HepG2 (cell line): Measurements from ENCODE around the gene BRS3. TPM values are rescaled to one million over a fixed set of nuclear protein-coding genes. Genes with fewer than 3 reads are reported as not detected.

Experiments used
- ATAC-seq: fragments of 200-7000 bp; cut with Tn5 transposase; 3 replicates; pipeline ENCODE4 v1.9.1; 2020; ENCODE audit warnings: mild to moderate bottlenecking, moderate library complexity
- BruUV-seq: library from RNA; stranded (reverse); fragments of 400-500 nt; replicated peaks from 2 replicates; lab custom pipeline; 2021; lab: Mats Ljungman, UMichigan
- CTCF ChIA-PET: fragments of 300-600 bp; formaldehyde crosslinking; extraction: SDS; loops from one replicate; lab custom pipeline; 2021; ENCODE audit warnings: low total read pairs, inconsistent platforms, low intra/inter-chr PET ratio; lab: Yijun Ruan, JAX
- POLR2A ChIA-PET: fragments of 350-600 bp; sonication (Branson Sonifier 250); formaldehyde crosslinking; loops from one replicate; lab custom pipeline; 2020; ENCODE audit warnings: antibody characterized with exemption, inconsistent platforms; lab: Yijun Ruan, JAX
- DNase-seq: peaks from one replicate; pipeline ENCODE4 v3.0.0-alpha.2; 2015; ENCODE audit warnings: low spot score
- FAIRE-seq: peaks from 3 replicates; lab custom pipeline; 2011; peaks lifted over from hg19 to GRCh38; lab: Jason Lieb, UNC
- H2AFZ ChIP-seq: one replicate; pipeline ENCODE4 v1.6.1; 2011; ENCODE audit warnings: low read length, inconsistent platforms
- H3K27ac ChIP-seq: fragments of 300-600 bp; 3 replicates; pipeline ENCODE4 v1.8.0; 2011; ENCODE audit warnings: mixed run types, mild to moderate bottlenecking, mixed read lengths, low read length, inconsistent platforms; ENCODE audit not compliant: insufficient read depth; ENCODE audit errors: extremely low read length
- H3K27me3 ChIP-seq, 2 experiments: fragments of 200-600 bp in 1 of 2; 2 replicates in 1 of 2; 3 replicates in 1 of 2; pipeline versions ENCODE4 v1.6.0 to v1.8.0; 2011; ENCODE audit warnings: low read length in 2 of 2, mild to moderate bottlenecking in 2 of 2, moderate library complexity in 2 of 2, inconsistent platforms in 1 of 2; ENCODE audit not compliant: insufficient read depth in 2 of 2, control insufficient read depth in 1 of 2
- H3K36me3 ChIP-seq, 2 experiments: fragments of 200-600 bp in 1 of 2; replicated peaks in 1 of 2; 2 replicates in 1 of 2; 3 replicates in 1 of 2; pipeline versions ENCODE4 v1.5.1 to v1.8.0; 2011; ENCODE audit warnings: low read length in 2 of 2, inconsistent platforms in 1 of 2; ENCODE audit not compliant: insufficient read depth in 2 of 2, control insufficient read depth in 1 of 2
- H3K4me1 ChIP-seq: 2 replicates; pipeline ENCODE4 v1.5.1; 2012; ENCODE audit warnings: low read length, inconsistent platforms; ENCODE audit not compliant: insufficient read depth
- H3K4me2 ChIP-seq: 2 replicates; pipeline ENCODE4 v1.6.0; 2011; ENCODE audit warnings: low read depth, low read length, inconsistent platforms
- H3K4me3 ChIP-seq, 3 experiments: fragments of 200-600 bp in 1 of 3; sonication (generic), shearing (Covaris generic) in 1 of 3; replicated peaks in 1 of 3; 2 replicates each; pipeline ENCODE4 v1.5.1; 2011 to 2016; ENCODE audit warnings: low read length in 3 of 3, inconsistent platforms in 2 of 3, low read depth in 2 of 3, mild to moderate bottlenecking in 2 of 3, control low read depth in 1 of 3, mixed read lengths in 1 of 3; ENCODE audit not compliant: insufficient read depth in 1 of 3
- H3K79me2 ChIP-seq: one replicate; pipeline ENCODE4 v1.6.1; 2011; ENCODE audit warnings: low read length, inconsistent platforms; ENCODE audit not compliant: insufficient read depth
- H3K9ac ChIP-seq: 2 replicates; pipeline ENCODE4 v1.6.0; 2011; ENCODE audit warnings: mild to moderate bottlenecking, low read depth, low read length, inconsistent platforms; ENCODE audit not compliant: insufficient read depth
- H3K9me3 ChIP-seq: 2 replicates; pipeline ENCODE4 v1.5.1; 2012; ENCODE audit warnings: mild to moderate bottlenecking, low read length
- H4K20me1 ChIP-seq: 2 replicates; pipeline ENCODE4 v1.6.0; 2011; ENCODE audit warnings: inconsistent platforms, mild to moderate bottlenecking, low read length, moderate library complexity; ENCODE audit not compliant: insufficient read depth
- ATF1 ChIP-seq: IDR thresholded peaks from 2 replicates; pipeline ENCODE4 v1.6.1; 2016; ENCODE audit warnings: mild to moderate bottlenecking, control low read depth
- CEBPB ChIP-seq: IDR thresholded peaks from 2 replicates; pipeline ENCODE4 v1.6.1; 2011; ENCODE audit warnings: low read depth, low read length, improper control_type of control experiment, borderline replicate concordance
- GABPA ChIP-seq, 2 experiments: IDR thresholded peaks; 2 replicates each; pipeline ENCODE4 v1.6.1; 2011 to 2016; ENCODE audit warnings: low read depth in 2 of 2, low read length in 1 of 2, missing biosample characterization in 1 of 2, missing genetic modification characterization in 1 of 2
- HOXA3 ChIP-seq: sonication (generic); formaldehyde crosslinking; IDR thresholded peaks from 2 replicates; pipeline ENCODE4 v1.5.0; 2020; ENCODE audit warnings: missing genetic modification reagents
- KAT8 ChIP-seq: IDR thresholded peaks from 2 replicates; pipeline ENCODE4 v1.6.1; 2016; ENCODE audit warnings: missing genetic modification reagents, missing compliant biosample characterization
- RAD21 ChIP-seq: fragments of 450-650 bp; formaldehyde crosslinking; IDR thresholded peaks from 2 replicates; pipeline ENCODE4 v1.5.0; 2020; ENCODE audit warnings: mild to moderate bottlenecking
- RBFOX2 ChIP-seq: fragments of 200-400 bp; formaldehyde crosslinking; IDR thresholded peaks from 2 replicates; pipeline ENCODE4 v1.6.1; 2017; ENCODE audit warnings: low read depth, mild to moderate bottlenecking, low read length
- SKI ChIP-seq: fragments of 450-650 bp; IDR thresholded peaks from one replicate; pipeline ENCODE4 v1.6.1; 2018; ENCODE audit warnings: mild to moderate bottlenecking; ENCODE audit not compliant: partially characterized antibody
- SP1 ChIP-seq, 2 experiments: fragments of 450-650 bp in 1 of 2; sonication (generic) in 1 of 2; formaldehyde crosslinking in 1 of 2; IDR thresholded peaks; 2 replicates each; pipeline versions ENCODE4 v1.4.0 to v1.6.1; 2016 to 2020; ENCODE audit warnings: missing genetic modification reagents in 1 of 2
- TBP ChIP-seq: sonication (generic); formaldehyde crosslinking; IDR thresholded peaks from 2 replicates; pipeline ENCODE4 v1.5.0; 2020; ENCODE audit warnings: missing genetic modification reagents
- YEATS4 ChIP-seq: sonication (generic); formaldehyde crosslinking; IDR thresholded peaks from 2 replicates; pipeline ENCODE4 v1.4.0; 2020; ENCODE audit warnings: missing genetic modification reagents, borderline replicate concordance
- YY1 ChIP-seq: IDR thresholded peaks from 2 replicates; pipeline ENCODE4 v1.6.1; 2011; ENCODE audit warnings: low read length, low read depth, moderate library complexity, mild to moderate bottlenecking; ENCODE audit not compliant: insufficient read depth, insufficient replicate concordance
- ZBTB21 ChIP-seq: sonication (generic); formaldehyde crosslinking; IDR thresholded peaks from 2 replicates; pipeline ENCODE4 v1.4.0; 2020; ENCODE audit warnings: missing genetic modification reagents
- ZNF24 ChIP-seq: fragments of 450-650 bp; IDR thresholded peaks from 2 replicates; pipeline ENCODE4 v1.6.1; 2017; ENCODE audit warnings: antibody characterized with exemption, mild to moderate bottlenecking
- ZNF367 ChIP-seq: sonication (generic); formaldehyde crosslinking; IDR thresholded peaks from 2 replicates; pipeline ENCODE4 v1.4.0; 2020; ENCODE audit warnings: missing genetic modification reagents, borderline replicate concordance
- ZNF468 ChIP-seq: sonication (generic); formaldehyde crosslinking; IDR thresholded peaks from 2 replicates; pipeline ENCODE4 v1.8.0; 2022; ENCODE audit warnings: mild to moderate bottlenecking, moderate library complexity, missing genetic modification reagents
- ZNF678 ChIP-seq: sonication (generic); formaldehyde crosslinking; IDR thresholded peaks from 2 replicates; pipeline ENCODE4 v1.4.0; 2020; ENCODE audit warnings: mild to moderate bottlenecking, missing genetic modification reagents
- ZNF768 ChIP-seq: sonication (generic); formaldehyde crosslinking; IDR thresholded peaks from 2 replicates; pipeline ENCODE4 v1.4.0; 2020; ENCODE audit warnings: missing genetic modification reagents
- ZSCAN31 ChIP-seq: sonication (generic); formaldehyde crosslinking; IDR thresholded peaks from 2 replicates; pipeline ENCODE4 v1.5.0; 2020; ENCODE audit warnings: low read depth, mild to moderate bottlenecking, missing genetic modification reagents
- WGBS: methylation state at CpG from one replicate; pipeline ENCODE4 v1.1.6; 2017; ENCODE audit warnings: low lambda C conversion rate; 5-methylcytosine and 5-hydroxymethylcytosine counted together
- in situ Hi-C: cut with HindIII; loops from 2 replicates; pipeline ENCODE4 v1.10.0; 2017; ENCODE audit warnings: low pct_unique_long_range_greater_than_20kb; ENCODE audit not compliant: extremely low pct_ligation_motif_present
- intact Hi-C: fragments of 100-400 bp; cut with micrococcal nuclease; formaldehyde crosslinking; loops from one replicate; pipeline ENCODE4 v1.10.0; 2022; ENCODE audit not compliant: unreplicated experiment
- polyA plus RNA-seq, 8 experiments: library from polyadenylated mRNA; depleted of rRNA in 3 of 8; stranded (reverse) in 7 of 8; unstranded in 1 of 8; fragments of >200 nt; fragmentation: Illumina TruSeq in 4 of 8; extraction: Trizol in 4 of 8; gene quantifications; 2 replicates each; pipeline versions ENCODE4 v1.2.1 to v1.2.3, GENCODE V29; 2011 to 2016; ENCODE audit warnings: low read depth in 4 of 8, missing spikeins in 1 of 8, mixed read lengths in 1 of 8; ENCODE audit not compliant: insufficient read depth in 1 of 8
- total RNA-seq, 5 experiments: library from RNA; depleted of rRNA; stranded (reverse); fragments of >200 nt; fragmentation: Illumina TruSeq; extraction: Trizol; gene quantifications; 2 replicates each; pipeline ENCODE4 v1.2.3, GENCODE V29; 2016; ENCODE audit warnings: low read depth in 1 of 5
- TF ChIP-seq, protein P1 (sequence below): sonication (generic); formaldehyde crosslinking; IDR thresholded peaks from 2 replicates; pipeline ENCODE4 v1.8.1; 2023; ENCODE audit warnings: mild to moderate bottlenecking, missing genetic modification reagents
- TF ChIP-seq, protein P2 (sequence below): IDR thresholded peaks from 2 replicates; pipeline ENCODE4 v1.6.1; 2012; ENCODE audit warnings: inconsistent platforms
- TF ChIP-seq, protein P3 (sequence below): sonication (generic); formaldehyde crosslinking; IDR thresholded peaks from 2 replicates; pipeline ENCODE4 v1.4.0; 2020; ENCODE audit warnings: missing genetic modification reagents
- TF ChIP-seq, protein P4 (sequence below): sonication (generic); formaldehyde crosslinking; IDR thresholded peaks from 2 replicates; pipeline ENCODE4 v1.4.0; 2020; ENCODE audit warnings: missing genetic modification reagents

BRS3 gene
- total and polyA plus RNA-seq, 2 of the 13 experiments (the other 11 are each of a cell fraction or from before 2014, with no cell fraction given): not detected

DNA sequence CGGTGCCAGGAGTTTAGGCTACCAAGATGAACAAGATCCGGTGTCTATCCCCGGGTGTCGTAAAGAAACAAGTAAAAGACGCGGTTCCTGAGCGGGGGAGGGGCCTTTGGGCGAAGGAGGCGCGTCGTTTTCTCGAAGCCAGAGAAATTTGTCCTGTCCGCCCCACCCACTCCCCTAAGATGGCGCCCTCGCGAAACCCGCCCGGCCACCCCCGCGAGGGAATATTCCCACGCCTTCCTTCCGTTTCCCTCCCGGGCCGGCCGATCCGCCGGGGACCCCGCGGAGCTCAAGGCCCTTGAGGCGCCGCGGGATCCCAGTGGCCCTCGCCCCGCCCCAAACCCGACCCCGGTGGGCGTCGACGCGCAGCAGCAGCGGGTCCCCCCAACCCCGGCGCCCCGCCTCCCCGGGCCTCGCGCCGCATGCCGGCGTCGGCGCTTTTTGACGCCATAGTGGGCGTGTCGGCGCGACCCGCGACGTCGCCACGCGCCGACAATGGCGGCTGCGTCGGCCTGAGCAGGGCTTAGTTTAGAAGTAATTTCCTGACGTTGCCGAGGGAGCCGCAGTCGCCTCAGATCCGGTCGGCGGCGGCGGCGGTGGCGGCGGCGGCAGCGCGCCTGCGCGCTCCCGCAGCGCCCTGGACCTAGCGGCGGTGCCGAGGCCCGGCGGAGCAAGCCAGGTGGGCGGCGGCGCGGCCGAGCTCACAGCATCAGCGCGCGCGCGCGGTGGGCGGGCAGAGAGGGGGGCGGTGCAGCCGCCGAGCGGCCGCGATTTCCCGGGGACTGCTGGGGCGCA, 9.2 kb downstream of the BRS3 start:
- H3K36me3 ChIP-seq: peaks cover 0 to 9% of the 10 kb centered on the region in 2 experiments; a peak in 2 of 5 replicates
- WGBS: no CpG with 5 or more reads among the region's 111 CpGs
- peaks cover 11% of the 10 kb centered on the region for H3K4me1 ChIP-seq
- BruUV-seq: no TSS peak
- ChIA-PET POLR2A (interaction anchor here (1.0 kb wide), 1 partner anchor 384 kb away, joined by 3 read pairs; the partner anchor contains the start of gene RBMX), CTCF (no interaction called here)
- no peak for FAIRE-seq
- peak overlapping the region; percentile 85 for H3K27ac ChIP-seq
- in situ Hi-C loops: no loop called here
- H2AFZ ChIP-seq: peak overlapping the region; percentile 83
- H4K20me1 ChIP-seq: no peaks in the 10 kb centered on the region
- intact Hi-C loops: no loop called here
- H3K9me3 ChIP-seq: no peaks in the 10 kb centered on the region
- peak overlapping the region; percentile 76 to 90 (median 79) for H3K4me3 ChIP-seq
- DNase-seq: peak; percentile 41
- peaks cover 10% of the 10 kb centered on the region for H3K79me2 ChIP-seq
- peak overlapping the region; percentile 83 for H3K4me2 ChIP-seq
- peak; percentile 91 for ATAC-seq
- no peaks in the 10 kb centered on the region; a peak in 1 of 5 replicates for H3K27me3 ChIP-seq
- peak overlapping the region; percentile 71 for H3K9ac ChIP-seq
- TF ChIP-seq ATF1 (CRISPR knock-in tag): peak; percentile 50; the same call in 1 of the 2 replicates
- peak; percentile 97 for TF ChIP-seq HOXA3
- no peak for TF ChIP-seq CEBPB
- TF ChIP-seq, protein P1, sequence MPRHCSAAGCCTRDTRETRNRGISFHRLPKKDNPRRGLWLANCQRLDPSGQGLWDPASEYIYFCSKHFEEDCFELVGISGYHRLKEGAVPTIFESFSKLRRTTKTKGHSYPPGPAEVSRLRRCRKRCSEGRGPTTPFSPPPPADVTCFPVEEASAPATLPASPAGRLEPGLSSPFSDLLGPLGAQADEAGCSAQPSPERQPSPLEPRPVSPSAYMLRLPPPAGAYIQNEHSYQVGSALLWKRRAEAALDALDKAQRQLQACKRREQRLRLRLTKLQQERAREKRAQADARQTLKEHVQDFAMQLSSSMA (CRISPR knock-in tag): no peak
- no peak for TF ChIP-seq ZNF768 (CRISPR knock-in tag)
- peak; percentile 18 for TF ChIP-seq SKI
- no peak for TF ChIP-seq GABPA (IDR thresholded peaks at IDR 0.05; ENCODE audit: low read depth, low read length)
- TF ChIP-seq GABPA (CRISPR knock-in tag; IDR thresholded peaks at IDR 0.05; ENCODE audit: low read depth): no peak
- TF ChIP-seq, protein P2, sequence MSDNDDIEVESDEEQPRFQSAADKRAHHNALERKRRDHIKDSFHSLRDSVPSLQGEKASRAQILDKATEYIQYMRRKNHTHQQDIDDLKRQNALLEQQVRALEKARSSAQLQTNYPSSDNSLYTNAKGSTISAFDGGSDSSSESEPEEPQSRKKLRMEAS: peak; percentile 79
- TF ChIP-seq, protein P3, sequence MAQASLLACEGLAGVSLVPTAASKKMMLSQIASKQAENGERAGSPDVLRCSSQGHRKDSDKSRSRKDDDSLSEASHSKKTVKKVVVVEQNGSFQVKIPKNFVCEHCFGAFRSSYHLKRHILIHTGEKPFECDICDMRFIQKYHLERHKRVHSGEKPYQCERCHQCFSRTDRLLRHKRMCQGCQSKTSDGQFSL (CRISPR knock-in tag): 0 out of 2 replicates have a peak, but pooled peaks have one; percentile 28
- TF ChIP-seq YY1: peak; percentile 93
- no peak for TF ChIP-seq TBP
- TF ChIP-seq SP1 (IDR thresholded peaks at IDR 0.05): no peak
- peak; percentile 92 for TF ChIP-seq SP1 (CRISPR knock-in tag; IDR thresholded peaks at IDR 0.05)
- peak; percentile 51; the same call in 1 of the 2 replicates for TF ChIP-seq KAT8
- no peak for TF ChIP-seq ZNF468 (CRISPR knock-in tag)
- TF ChIP-seq YEATS4 (CRISPR knock-in tag): peak; percentile 70; the same call in 1 of the 2 replicates
- no peak for TF ChIP-seq ZNF678 (CRISPR knock-in tag)
- TF ChIP-seq ZNF24: no peak; the same call in 1 of the 2 replicates
- TF ChIP-seq ZBTB21: peak; percentile 81
- TF ChIP-seq, protein P4, sequence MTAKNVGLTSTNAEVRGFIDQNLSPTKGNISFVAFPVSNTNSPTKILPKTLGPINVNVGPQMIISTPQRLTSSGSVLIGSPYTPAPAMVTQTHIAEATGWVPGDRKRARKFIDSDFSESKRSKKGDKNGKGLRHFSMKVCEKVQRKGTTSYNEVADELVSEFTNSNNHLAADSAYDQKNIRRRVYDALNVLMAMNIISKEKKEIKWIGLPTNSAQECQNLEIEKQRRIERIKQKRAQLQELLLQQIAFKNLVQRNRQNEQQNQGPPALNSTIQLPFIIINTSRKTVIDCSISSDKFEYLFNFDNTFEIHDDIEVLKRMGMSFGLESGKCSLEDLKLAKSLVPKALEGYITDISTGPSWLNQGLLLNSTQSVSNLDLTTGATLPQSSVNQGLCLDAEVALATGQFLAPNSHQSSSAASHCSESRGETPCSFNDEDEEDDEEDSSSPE (CRISPR knock-in tag): peak; percentile 30; the same call in 1 of the 2 replicates
- TF ChIP-seq RAD21: 0 out of 2 replicates have a peak, but pooled peaks have one; percentile 10
- peak; percentile 74 for TF ChIP-seq RBFOX2
- no peak for TF ChIP-seq ZSCAN31 (CRISPR knock-in tag)
- no peak for TF ChIP-seq ZNF367
